ENCODE data around the gene MACF1. TPM values are rescaled to one million over a fixed set of nuclear protein-coding genes. Genes with fewer than 3 reads are reported as not detected.

The MACF1 gene
- 431 and 452 TPM in 2 replicates for total RNA-seq
- long read RNA-seq, partial matches to known transcripts = 138 of 186 reads
- long read RNA-seq, other reads (novel, unspliced or antisense) = 46 of 186 reads

DNA sequence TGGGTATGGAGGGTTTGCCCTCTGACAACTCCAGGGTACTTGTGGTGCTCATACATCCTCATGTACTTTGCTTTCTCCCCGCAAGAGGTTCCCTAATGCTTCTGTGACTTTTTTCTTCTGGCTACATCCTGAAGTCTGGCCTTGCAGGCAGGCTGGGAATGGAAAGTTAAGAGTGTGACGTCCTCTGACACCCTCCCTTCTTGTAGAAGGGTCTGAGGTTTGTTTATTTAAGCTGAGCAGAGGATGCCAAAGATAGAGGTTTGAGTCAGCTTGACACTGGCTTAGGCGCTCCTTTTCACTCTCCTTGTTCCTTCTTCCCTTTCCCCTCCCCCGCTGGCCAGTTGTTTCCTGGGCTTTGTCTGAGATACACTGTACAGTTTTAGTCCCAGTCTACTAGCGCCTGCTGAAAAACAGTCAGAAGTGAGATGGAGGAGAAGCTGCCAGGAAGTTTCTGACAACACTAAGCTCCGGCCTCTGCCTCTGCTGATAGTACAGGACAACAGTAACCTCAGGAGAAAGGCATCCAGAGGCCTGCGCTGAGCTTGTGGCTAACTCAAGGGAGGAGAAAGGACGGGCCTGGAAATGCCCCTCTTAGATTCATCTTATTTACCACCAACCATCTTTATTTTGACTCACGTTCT lies at the start of gene MACF1:
Gene MACF1 (plus strand): TSS at position 255 of the 641 bp plus-strand sequence. CDS start 328 bp downstream, at position 583.
- TF ChIP-seq, protein P1, sequence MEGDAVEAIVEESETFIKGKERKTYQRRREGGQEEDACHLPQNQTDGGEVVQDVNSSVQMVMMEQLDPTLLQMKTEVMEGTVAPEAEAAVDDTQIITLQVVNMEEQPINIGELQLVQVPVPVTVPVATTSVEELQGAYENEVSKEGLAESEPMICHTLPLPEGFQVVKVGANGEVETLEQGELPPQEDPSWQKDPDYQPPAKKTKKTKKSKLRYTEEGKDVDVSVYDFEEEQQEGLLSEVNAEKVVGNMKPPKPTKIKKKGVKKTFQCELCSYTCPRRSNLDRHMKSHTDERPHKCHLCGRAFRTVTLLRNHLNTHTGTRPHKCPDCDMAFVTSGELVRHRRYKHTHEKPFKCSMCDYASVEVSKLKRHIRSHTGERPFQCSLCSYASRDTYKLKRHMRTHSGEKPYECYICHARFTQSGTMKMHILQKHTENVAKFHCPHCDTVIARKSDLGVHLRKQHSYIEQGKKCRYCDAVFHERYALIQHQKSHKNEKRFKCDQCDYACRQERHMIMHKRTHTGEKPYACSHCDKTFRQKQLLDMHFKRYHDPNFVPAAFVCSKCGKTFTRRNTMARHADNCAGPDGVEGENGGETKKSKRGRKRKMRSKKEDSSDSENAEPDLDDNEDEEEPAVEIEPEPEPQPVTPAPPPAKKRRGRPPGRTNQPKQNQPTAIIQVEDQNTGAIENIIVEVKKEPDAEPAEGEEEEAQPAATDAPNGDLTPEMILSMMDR (IDR thresholded peaks at IDR 0.05) = peak; percentile 56
- DNase-seq (ENCODE audit: extremely low spot score, unreplicated experiment) = no peak
- Mint-ChIP-seq H3K27me3 (ENCODE audit: unreplicated experiment) (no peaks in the 10 kb centered on the region), H3K36me3 (ENCODE audit: unreplicated experiment) (peaks cover 3% of the 10 kb centered on the region), H3K9me3 (ENCODE audit: unreplicated experiment) (no peaks in the 10 kb centered on the region), H3K4me3 (ENCODE audit: unreplicated experiment) (peak within 1 kb of the TSS; percentile 89), H3K4me1 (ENCODE audit: unreplicated experiment) (peaks cover 47% of the 10 kb centered on the region), H3K27ac (ENCODE audit: unreplicated experiment) (peak within 1 kb of the TSS; percentile 98)

DNA sequence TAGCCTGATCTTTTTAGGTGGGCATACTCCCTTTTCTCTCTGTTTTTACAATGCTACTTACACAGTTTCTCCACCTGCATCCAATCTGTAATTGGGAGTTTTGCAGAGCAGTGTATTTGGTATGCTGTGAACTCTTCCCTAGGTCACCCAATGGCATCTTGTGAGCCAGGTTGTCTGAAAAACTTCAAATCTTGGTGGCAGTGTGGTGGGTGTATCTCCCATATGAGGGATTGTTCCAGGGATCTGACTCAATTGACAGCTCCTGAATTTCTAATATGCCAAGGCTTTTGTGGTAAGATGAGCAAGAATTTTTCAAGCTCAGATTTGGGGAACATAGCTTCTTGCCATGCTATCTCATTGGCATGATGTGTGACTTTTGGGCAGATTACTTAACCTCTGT lies 47.2 kb upstream of the MACF1 start:
- TF ChIP-seq, protein P1 (IDR thresholded peaks at IDR 0.05) = no peak
- Mint-ChIP-seq H3K27me3 (ENCODE audit: unreplicated experiment) (no peaks in the 10 kb centered on the region), H3K4me3 (ENCODE audit: unreplicated experiment) (no peak overlapping the region), H3K9me3 (ENCODE audit: unreplicated experiment) (no peaks in the 10 kb centered on the region), H3K27ac (ENCODE audit: unreplicated experiment) (no peak overlapping the region), H3K4me1 (ENCODE audit: unreplicated experiment) (peaks cover 82% of the 10 kb centered on the region), H3K36me3 (ENCODE audit: unreplicated experiment) (peaks cover 9% of the 10 kb centered on the region)
- no peak for DNase-seq (ENCODE audit: extremely low spot score, unreplicated experiment)

DNA sequence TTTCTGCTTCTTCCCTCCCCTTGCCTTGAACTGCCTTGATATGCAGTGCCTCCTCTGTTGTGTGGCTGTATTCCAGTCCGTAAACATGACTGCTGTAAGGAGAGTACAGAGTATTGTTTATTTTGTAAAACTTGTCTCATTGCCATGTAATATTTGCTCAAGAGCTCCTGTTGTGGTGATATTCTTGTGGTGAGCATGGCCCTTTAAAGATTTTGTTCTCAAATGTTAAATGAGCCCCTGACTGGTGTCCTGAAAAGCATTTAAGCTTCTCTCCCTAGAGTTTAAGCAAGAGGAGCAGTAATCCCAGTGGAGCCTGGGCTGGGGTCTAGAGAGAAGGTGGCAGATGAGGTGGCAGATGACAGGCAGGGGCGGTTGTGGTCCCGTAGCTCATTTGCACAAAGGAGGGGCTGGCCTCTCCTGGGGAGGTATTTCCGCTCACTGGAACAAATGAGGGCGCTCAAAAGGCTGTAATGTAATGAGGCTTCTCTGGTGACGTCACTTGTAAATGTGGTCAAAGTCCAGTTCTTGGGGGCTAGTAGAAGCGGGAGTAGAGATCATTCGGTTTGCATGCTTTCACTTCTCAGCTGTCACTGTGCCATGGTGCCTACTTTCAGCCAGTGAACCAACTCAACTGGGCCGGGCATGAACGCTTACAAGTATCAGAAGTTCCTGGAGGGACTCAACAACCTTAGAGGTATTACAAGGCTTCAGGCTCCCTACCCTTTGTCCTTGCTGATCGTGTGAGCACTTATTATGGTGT lies 46.0 kb upstream of the MACF1 start:
- H3K4me3 Mint-ChIP-seq (ENCODE audit: unreplicated experiment) = peak overlapping the region; percentile 38
- TF ChIP-seq, protein P1 (IDR thresholded peaks at IDR 0.05) = peak; percentile 9
- peaks cover 82% of the 10 kb centered on the region for H3K4me1 Mint-ChIP-seq (ENCODE audit: unreplicated experiment)
- peaks cover 9% of the 10 kb centered on the region for H3K36me3 Mint-ChIP-seq (ENCODE audit: unreplicated experiment)
- DNase-seq (ENCODE audit: extremely low spot score, unreplicated experiment) = no peak
- H3K27ac Mint-ChIP-seq (ENCODE audit: unreplicated experiment) = peak overlapping the region; percentile 81
- no peaks in the 10 kb centered on the region for H3K9me3 Mint-ChIP-seq (ENCODE audit: unreplicated experiment)
- H3K27me3 Mint-ChIP-seq (ENCODE audit: unreplicated experiment) = no peaks in the 10 kb centered on the region

DNA sequence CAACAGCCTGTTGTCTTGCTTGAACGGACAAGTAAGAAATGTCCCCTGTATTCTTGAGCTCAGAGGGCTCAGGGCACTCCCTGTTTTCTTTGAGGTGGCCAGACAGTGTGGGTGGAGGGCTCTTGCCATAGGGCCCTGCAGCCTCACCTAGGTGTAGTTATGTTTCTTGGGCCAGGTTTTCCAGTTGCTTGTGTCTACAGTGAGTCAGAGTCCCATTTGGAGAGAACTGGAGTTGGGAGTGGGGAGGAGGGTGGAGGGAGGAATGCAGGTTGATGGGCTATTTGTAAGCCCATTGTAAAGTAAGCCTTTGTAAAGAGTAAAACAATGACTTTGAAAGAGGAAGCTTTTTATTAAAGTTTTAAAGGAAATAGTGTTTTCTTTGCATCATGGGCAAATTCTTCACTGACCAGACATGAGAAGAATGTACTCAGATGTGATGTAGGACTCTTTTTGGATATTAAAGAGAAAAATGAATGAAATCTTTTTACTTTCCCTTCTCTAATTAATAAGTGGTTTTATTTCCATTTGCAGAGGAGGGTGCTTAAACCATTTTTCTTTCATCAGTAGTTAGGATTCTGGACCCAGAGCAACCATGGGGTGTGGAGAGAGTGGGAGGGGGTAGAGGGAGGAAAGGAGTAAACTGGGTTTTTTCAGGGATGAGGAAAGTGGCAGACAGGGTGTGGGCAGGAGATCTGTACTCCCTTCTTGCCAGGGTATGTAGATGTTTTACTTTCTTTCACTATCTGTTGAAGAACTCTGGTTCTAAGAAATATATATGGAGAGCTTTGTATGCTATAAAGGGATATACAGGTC lies 45.1 kb upstream of the MACF1 start:
- Mint-ChIP-seq H3K27me3 (ENCODE audit: unreplicated experiment) (no peaks in the 10 kb centered on the region), H3K4me3 (ENCODE audit: unreplicated experiment) (no peak overlapping the region), H3K27ac (ENCODE audit: unreplicated experiment) (peak overlapping the region; percentile 81), H3K4me1 (ENCODE audit: unreplicated experiment) (peaks cover 78% of the 10 kb centered on the region), H3K9me3 (ENCODE audit: unreplicated experiment) (no peaks in the 10 kb centered on the region), H3K36me3 (ENCODE audit: unreplicated experiment) (peaks cover 5% of the 10 kb centered on the region)
- no peak for DNase-seq (ENCODE audit: extremely low spot score, unreplicated experiment)
- TF ChIP-seq, protein P1 (IDR thresholded peaks at IDR 0.05) = no peak

Data from osteocyte (in vitro differentiated cells).